ENCODE results near the gene SYCE1. TPM values are rescaled to one million over a fixed set of nuclear protein-coding genes. Genes with fewer than 3 reads are reported as not detected.
"Not testable (repeated sequence)": the region's sequence is repeated elsewhere in the genome, so short reads cannot be mapped to it uniquely, and the experiment has no call there.

The SYCE1 gene
- total and polyA plus RNA-seq, 5 donors: 0.09 to 1.6 (median 0.35) TPM; not detected in 1

DNA sequence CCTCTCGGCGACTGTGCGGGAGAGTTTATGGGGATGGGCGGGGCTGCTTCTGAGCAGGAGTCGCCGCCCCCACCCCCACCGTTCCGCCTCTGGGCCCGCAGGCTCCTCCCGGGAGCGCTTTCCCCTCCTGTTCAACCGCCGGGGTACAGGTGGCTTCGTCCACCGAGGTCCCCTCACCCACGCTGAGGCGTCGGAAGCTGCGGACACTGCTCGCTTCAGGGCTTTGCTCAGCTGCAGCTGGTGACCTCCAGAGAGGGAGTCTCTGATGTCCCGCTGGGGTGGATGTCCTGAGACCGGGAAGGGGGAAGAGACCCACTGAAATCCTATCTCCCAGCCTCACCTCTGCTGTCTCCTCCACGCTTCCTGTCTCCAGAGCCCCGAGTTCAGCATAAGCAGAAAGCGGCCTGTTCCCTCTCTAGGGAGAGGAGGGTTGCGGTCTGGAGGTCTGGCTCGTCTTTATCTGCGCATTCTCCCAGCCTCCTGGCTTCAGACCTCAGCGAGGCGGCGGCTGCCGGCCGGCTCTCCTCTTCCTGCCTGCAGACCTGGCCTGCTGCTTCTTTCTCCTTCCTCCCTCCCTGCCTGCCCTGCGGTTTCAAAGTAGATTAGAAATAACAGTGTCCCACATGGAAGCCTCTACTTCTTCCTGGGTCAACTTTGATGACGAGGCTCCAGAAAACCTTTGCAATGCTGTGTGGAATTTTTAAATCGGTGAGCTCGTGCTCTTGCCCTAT lies 36.4 kb downstream of the SYCE1 start:
- Histone ChIP-seq H3K4me3 (ENCODE audit: low read length) (peak overlapping the region; percentile 28), H3K9me3 (ENCODE audit: control insufficient read depth, low read length) (no peaks in the 10 kb centered on the region), H3K27ac (ENCODE audit: low read length) (no peak overlapping the region), H3K4me1 (ENCODE audit: control insufficient read depth, insufficient read depth, low read length) (peaks cover 3% of the 10 kb centered on the region), H3K27me3 (ENCODE audit: control insufficient read depth, insufficient read depth) (no peaks in the 10 kb centered on the region)
- DNase-seq (peak in 1 of 3 donors; percentile 36), ATAC-seq (peak in 1 of 2 donors; percentile 51)
- 2% methylated on average over 37 of the region's 37 CpGs for WGBS
- intact Hi-C loops (cut with DNase I): loop anchor here in 1 of 4 donors (10.0 kb wide), 1 partner anchor 204 kb away; no protein-coding TSS in a partner anchor

DNA sequence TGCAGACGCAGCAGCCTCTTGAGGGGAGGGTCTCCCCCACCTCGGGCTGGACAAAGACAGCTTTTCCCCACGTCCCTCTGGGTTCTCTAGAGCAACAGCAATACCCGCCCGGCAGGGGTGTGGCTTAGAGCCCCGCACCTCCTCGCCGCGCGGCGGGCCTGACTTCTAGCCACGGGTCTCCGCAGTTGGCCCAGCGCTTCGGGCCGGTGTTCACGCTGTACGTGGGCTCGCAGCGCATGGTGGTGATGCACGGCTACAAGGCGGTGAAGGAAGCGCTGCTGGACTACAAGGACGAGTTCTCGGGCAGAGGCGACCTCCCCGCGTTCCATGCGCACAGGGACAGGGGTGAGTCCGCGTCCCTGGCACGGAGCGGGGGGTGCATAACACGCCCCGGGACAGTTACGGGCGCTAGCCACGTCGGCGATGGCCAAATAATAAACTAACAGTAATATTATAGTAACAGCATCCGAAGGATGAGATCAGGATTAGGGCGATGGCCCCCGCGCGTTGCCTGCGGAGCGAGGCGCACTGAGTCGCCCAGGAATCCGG lies 37.0 kb downstream of the SYCE1 start:
- Histone ChIP-seq H3K27me3 (ENCODE audit: control insufficient read depth, insufficient read depth) (no peaks in the 10 kb centered on the region), H3K4me1 (ENCODE audit: control insufficient read depth, insufficient read depth, low read length) (peaks cover 3% of the 10 kb centered on the region), H3K9me3 (ENCODE audit: control insufficient read depth, low read length) (peaks cover 2% of the 10 kb centered on the region), H3K27ac (ENCODE audit: low read length) (no peak overlapping the region), H3K4me3 (ENCODE audit: low read length) (peak overlapping the region; percentile 28)
- intact Hi-C loops (cut with DNase I): loop anchor here in 1 of 4 donors (10.0 kb wide), 1 partner anchor 204 kb away; no protein-coding TSS in a partner anchor
- WGBS: 3% methylated on average over 50 of the region's 50 CpGs
- DNase-seq (peak in 1 of 3 donors; percentile 38), ATAC-seq (peak; percentile 9 to 26)

DNA sequence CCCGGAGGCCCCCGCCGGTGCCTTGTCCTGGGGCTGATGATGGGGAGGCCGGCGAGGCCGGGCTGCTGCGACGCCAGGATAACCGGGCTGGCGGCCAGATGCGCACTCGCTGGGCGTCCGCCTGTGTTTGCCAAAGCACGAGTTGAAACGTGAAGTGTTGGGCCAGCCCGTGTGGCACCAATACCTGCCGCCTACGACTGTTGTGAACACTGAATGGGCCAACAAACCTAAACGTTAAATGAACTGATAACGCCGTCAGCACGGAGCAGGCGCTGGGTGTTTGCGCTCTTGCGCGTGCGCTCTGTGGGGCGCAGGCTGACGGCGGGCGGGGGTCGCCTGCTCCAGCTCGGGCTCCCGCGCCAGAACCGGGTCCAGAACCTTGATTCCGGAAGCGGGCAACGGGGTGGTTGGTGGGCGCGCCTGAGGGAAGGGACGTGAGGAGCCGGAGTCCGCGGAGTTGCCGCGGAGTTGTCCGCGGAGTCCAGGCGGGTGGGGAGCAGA lies 37.6 kb downstream of the SYCE1 start:
- Histone ChIP-seq H3K27me3 (ENCODE audit: control insufficient read depth, insufficient read depth) (no peaks in the 10 kb centered on the region), H3K9me3 (ENCODE audit: control insufficient read depth, low read length) (peaks cover 2% of the 10 kb centered on the region), H3K27ac (ENCODE audit: low read length) (no peak overlapping the region), H3K4me3 (ENCODE audit: low read length) (peak overlapping the region; percentile 14), H3K4me1 (ENCODE audit: control insufficient read depth, insufficient read depth, low read length) (peaks cover 3% of the 10 kb centered on the region)
- DNase-seq (peak in 1 of 3 donors; percentile 37), ATAC-seq (peak; percentile 10 to 30)
- WGBS: 5% methylated on average over 51 of the region's 51 CpGs
- intact Hi-C loops (cut with DNase I): loop anchor here in 1 of 4 donors (10.0 kb wide), 1 partner anchor 203 kb away; no protein-coding TSS in a partner anchor

DNA sequence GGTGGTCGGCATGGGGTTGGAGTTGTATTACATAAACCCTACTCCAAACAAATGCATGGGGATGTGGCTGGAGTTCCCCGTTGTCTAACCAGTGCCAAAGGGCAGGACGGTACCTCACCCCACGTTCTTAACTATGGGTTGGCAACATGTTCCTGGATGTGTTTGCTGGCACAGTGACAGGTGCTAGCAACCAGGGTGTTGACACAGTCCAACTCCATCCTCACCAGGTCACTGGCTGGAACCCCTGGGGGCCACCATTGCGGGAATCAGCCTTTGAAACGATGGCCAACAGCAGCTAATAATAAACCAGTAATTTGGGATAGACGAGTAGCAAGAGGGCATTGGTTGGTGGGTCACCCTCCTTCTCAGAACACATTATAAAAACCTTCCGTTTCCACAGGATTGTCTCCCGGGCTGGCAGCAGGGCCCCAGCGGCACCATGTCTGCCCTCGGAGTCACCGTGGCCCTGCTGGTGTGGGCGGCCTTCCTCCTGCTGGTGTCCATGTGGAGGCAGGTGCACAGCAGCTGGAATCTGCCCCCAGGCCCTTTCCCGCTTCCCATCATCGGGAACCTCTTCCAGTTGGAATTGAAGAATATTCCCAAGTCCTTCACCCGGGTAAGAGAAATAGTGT lies 38.3 kb downstream of the SYCE1 start, which contains the start of gene CYP2E1:
TSS of gene CYP2E1 (plus strand) at position 407 of the 632 bp plus-strand sequence. CDS start at position 440, 33 bp downstream.
- intact Hi-C loops (cut with DNase I): loop anchor here in 1 of 4 donors (10.0 kb wide), 1 partner anchor 202 kb away; no protein-coding TSS in a partner anchor
- Histone ChIP-seq H3K4me3 (ENCODE audit: low read length) (peak within 1 kb of the TSS; percentile 14), H3K27ac (ENCODE audit: low read length) (no peak within 1 kb of the TSS), H3K9me3 (ENCODE audit: control insufficient read depth, low read length) (peaks cover 2% of the 10 kb centered on the region), H3K27me3 (ENCODE audit: control insufficient read depth, insufficient read depth) (no peaks in the 10 kb centered on the region), H3K4me1 (ENCODE audit: control insufficient read depth, insufficient read depth, low read length) (peaks cover 3% of the 10 kb centered on the region)
- 65% methylated on average over 16 of the region's 16 CpGs for WGBS
- ATAC-seq (no peak), DNase-seq (no peak)

DNA sequence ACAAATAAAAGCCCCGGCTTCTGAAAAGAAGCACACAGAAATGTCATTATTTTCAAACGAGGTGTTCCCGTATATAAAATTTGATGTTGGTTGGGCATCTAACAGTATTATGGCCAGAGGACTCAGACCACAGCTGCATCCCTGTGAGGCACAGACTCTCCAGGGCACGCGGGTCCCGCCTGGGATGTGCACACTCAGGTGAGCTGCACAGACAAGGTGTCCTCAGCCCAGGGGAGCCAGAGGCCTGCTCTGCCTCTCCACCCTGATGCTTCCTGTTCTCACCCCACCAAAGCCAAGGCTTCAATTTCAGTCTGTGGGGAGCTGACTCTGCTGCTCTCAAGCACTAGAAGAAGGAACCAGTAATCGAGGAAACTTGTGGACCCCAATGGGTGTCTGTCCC lies 39.9 kb downstream of the SYCE1 start:
- ATAC-seq (no peak), DNase-seq (no peak)
- no peaks in the 10 kb centered on the region for H3K27me3 ChIP-seq (ENCODE audit: control insufficient read depth, insufficient read depth)
- peaks cover 2% of the 10 kb centered on the region for H3K9me3 ChIP-seq (ENCODE audit: control insufficient read depth, low read length)
- 83% methylated on average over 7 of the region's 7 CpGs for WGBS
- no peak overlapping the region for H3K4me3 ChIP-seq (ENCODE audit: low read length)
- no peak overlapping the region for H3K27ac ChIP-seq (ENCODE audit: low read length)
- intact Hi-C loops (cut with DNase I): loop anchor here in 1 of 4 donors (10.0 kb wide), 1 partner anchor 201 kb away; no protein-coding TSS in a partner anchor
- peaks cover 3% of the 10 kb centered on the region for H3K4me1 ChIP-seq (ENCODE audit: control insufficient read depth, insufficient read depth, low read length)

DNA sequence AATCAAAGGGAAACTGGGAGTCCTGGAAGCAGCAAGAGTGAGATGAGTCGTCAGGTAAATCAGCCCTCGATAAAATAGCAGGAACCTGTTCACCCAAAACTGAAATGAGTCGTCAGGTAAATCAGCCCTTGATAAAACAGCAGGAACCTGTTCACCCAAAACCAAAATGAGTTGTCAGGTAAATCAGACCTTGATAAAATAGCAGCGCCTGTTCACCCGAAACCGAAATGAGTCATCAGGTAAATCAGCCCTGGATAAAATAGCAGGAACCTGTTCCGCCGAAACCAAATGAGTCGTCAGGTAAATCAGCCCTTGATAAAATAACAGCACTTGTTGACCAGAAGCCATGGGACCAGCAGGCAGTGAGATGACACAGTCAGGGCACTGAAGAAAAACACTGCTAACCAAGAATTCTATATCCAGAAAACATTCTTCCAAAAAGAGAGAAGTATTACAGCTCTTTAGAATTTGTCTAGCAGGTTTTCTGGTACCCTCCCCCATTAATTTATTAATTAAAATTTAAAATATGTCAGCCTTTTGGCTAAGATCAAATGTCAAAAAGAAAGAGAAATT lies 41.7 kb downstream of the SYCE1 start:
- intact Hi-C loops (cut with DNase I): loop anchor here in 1 of 4 donors (10.0 kb wide), 1 partner anchor 199 kb away; no protein-coding TSS in a partner anchor
- Histone ChIP-seq H3K27ac (ENCODE audit: low read length) (no peak overlapping the region), H3K9me3 (ENCODE audit: control insufficient read depth, low read length) (peaks cover 2% of the 10 kb centered on the region), H3K27me3 (ENCODE audit: control insufficient read depth, insufficient read depth) (no peaks in the 10 kb centered on the region), H3K4me1 (ENCODE audit: control insufficient read depth, insufficient read depth, low read length) (peaks cover under 1% of the 10 kb centered on the region), H3K4me3 (ENCODE audit: low read length) (no peak overlapping the region)
- ATAC-seq: no peak
- 88% methylated on average over 9 of the region's 9 CpGs for WGBS
- no peak for DNase-seq

DNA sequence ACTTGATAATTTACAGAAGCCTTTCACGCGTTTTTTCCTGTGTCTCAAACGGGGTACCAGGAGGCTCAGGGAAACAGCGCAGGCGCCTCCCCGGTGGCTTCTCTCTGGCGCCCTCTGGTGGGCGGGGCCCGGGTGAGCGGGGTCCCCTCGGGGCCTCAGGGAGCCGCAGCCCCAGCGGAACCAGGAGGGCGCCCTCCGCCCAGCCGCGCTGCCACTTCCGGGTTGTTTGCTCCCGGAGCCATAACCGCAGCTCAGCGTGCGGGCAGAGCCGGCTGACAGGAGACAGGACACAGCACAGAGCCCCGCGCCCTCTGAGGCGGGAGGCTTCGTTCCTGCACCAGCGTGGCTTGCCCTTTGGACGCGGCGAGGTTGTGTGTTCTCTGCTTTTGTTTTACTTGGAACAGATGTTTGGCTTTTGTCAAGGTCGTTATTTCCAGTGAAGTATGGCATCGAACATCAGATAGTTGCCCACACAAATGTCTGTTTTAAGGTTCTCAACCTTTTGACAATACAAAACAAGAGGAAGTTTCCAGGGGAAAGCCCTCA lies 45.1 kb downstream of the SYCE1 start:
- intact Hi-C loops (cut with DNase I): loop anchor here in 1 of 4 donors (10.0 kb wide), 1 partner anchor 195 kb away; no protein-coding TSS in a partner anchor
- H3K27me3 ChIP-seq (ENCODE audit: control insufficient read depth, insufficient read depth): no peaks in the 10 kb centered on the region
- DNase-seq (peak; percentile 82 to 92 (median 92)), ATAC-seq (peak; percentile 98 to 99)
- 3% methylated on average over 33 of the region's 33 CpGs for WGBS
- peaks cover 2% of the 10 kb centered on the region for H3K9me3 ChIP-seq (ENCODE audit: control insufficient read depth, low read length)
- no peaks in the 10 kb centered on the region for H3K4me1 ChIP-seq (ENCODE audit: control insufficient read depth, insufficient read depth, low read length)
- no peak overlapping the region for H3K27ac ChIP-seq (ENCODE audit: low read length)
- peak overlapping the region; percentile 30 for H3K4me3 ChIP-seq (ENCODE audit: low read length)

DNA sequence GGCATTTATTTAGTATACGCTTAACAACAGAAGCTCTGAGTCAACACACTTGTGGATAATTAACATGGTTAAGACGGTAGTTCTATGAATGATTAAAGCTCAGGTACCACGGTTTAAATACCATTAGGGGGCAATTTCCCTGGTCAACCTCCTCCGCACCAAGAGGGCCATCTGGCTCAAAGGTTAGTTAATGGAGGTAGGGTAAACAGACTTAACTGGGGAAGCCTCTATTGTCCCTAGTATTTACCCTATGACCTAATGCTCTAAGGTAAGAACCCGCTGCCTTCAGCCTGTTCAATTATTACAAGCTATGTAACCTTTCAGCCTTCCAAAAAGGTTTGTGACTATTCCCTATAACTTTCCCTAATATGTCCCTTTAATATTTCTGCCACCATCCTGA lies 46.9 kb downstream of the SYCE1 start:
- H3K27ac ChIP-seq (ENCODE audit: low read length); DNase-seq; ATAC-seq; H3K9me3 ChIP-seq (ENCODE audit: control insufficient read depth, low read length); H3K27me3 ChIP-seq (ENCODE audit: control insufficient read depth, insufficient read depth); intact Hi-C loops (cut with DNase I); H3K4me1 ChIP-seq (ENCODE audit: control insufficient read depth, insufficient read depth, low read length); H3K4me3 ChIP-seq (ENCODE audit: low read length): not testable (repeated sequence)
- 83% methylated on average over 5 of the region's 5 CpGs for WGBS

DNA sequence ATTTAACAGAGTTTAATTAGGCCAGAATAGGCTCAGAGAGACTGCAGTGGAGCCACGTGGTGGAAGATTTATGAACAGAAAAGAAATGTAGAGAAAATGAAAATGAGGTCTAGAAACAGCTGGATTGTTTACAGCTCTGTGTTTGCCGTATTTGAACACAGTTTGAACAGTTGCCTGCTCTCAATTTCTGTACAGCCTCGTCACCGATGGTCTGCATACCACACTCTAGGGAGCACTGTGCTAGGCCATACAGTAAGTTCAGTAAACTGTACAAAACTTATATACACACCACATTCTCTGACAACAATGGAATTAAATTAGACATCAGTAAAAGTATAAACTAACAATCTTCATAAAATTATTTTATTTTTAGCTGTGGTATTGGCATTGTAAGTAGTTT lies 49.3 kb downstream of the SYCE1 start:
- Histone ChIP-seq H3K9me3 (ENCODE audit: control insufficient read depth, low read length) (no peaks in the 10 kb centered on the region), H3K27me3 (ENCODE audit: control insufficient read depth, insufficient read depth) (peaks cover 2% of the 10 kb centered on the region), H3K4me1 (ENCODE audit: control insufficient read depth, insufficient read depth, low read length) (no peaks in the 10 kb centered on the region), H3K27ac (ENCODE audit: low read length) (no peak overlapping the region), H3K4me3 (ENCODE audit: low read length) (no peak overlapping the region)
- DNase-seq: no peak
- ATAC-seq: no peak
- 56% methylated on average over 4 of the region's 4 CpGs for WGBS
- intact Hi-C loops (cut with DNase I): no loop called here

DNA sequence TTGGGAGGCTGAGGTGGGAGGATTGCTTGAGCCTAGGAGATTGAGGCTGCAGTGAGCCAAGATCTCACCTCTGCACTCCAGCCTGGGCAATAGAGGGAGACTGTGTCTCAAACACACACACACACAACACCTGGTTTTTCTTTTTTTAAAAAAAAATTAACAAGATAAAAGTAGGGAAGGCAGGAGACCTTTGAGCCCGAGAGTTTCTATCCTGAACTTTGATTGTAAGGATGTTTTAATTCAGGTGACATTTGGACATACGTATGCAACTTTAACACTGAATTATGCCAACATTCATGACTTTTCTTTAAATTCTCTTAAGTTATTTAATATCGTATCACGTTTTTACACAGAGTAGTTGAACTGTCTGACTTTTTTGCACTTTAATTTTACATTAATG lies 49.9 kb downstream of the SYCE1 start:
- Histone ChIP-seq H3K4me1 (ENCODE audit: control insufficient read depth, insufficient read depth, low read length) (no peaks in the 10 kb centered on the region), H3K27ac (ENCODE audit: low read length) (no peak overlapping the region), H3K27me3 (ENCODE audit: control insufficient read depth, insufficient read depth) (peaks cover 2% of the 10 kb centered on the region), H3K4me3 (ENCODE audit: low read length) (no peak overlapping the region), H3K9me3 (ENCODE audit: control insufficient read depth, low read length) (no peaks in the 10 kb centered on the region)
- intact Hi-C loops (cut with DNase I): no loop called here
- ATAC-seq (no peak), DNase-seq (no peak)
- WGBS: 64% methylated on average over 4 of the region's 4 CpGs
